ENCODE measurements around the gene ITIH3.
A peak's percentile ranks its signal among the peaks of the same experiment; 100 is the strongest.

ITIH3 gene

GRCh38 chr3:52771334-52771681, 23.3 kb upstream of the ITIH3 start:
- peak; percentile 10 for ATAC-seq
- no peak for TF ChIP-seq CSDC2 (CRISPR knock-in tag; IDR thresholded peaks at IDR 0.05)
- no peak for TF ChIP-seq ZC3H10 (CRISPR knock-in tag; IDR thresholded peaks at IDR 0.05)
- TF ChIP-seq TOX (CRISPR knock-in tag; IDR thresholded peaks at IDR 0.05; ENCODE audit: borderline replicate concordance): no peak
- no peak for TF ChIP-seq CREB5 (CRISPR knock-in tag; IDR thresholded peaks at IDR 0.05; ENCODE audit: low read depth)
- no peak for TF ChIP-seq TCF4 (CRISPR knock-in tag; IDR thresholded peaks at IDR 0.05; ENCODE audit: borderline replicate concordance)
- TF ChIP-seq PPARA (CRISPR knock-in tag; IDR thresholded peaks at IDR 0.05; ENCODE audit: borderline replicate concordance): no peak
- no peak for TF ChIP-seq ESRRG (CRISPR knock-in tag; IDR thresholded peaks at IDR 0.05)
- TF ChIP-seq ZFP30 (CRISPR knock-in tag; IDR thresholded peaks at IDR 0.05): no peak
- no peak for TF ChIP-seq ISL1 (CRISPR knock-in tag; IDR thresholded peaks at IDR 0.05)
- TF ChIP-seq ZFP3 (CRISPR knock-in tag; IDR thresholded peaks at IDR 0.05): no peak
- no peak for TF ChIP-seq CSRNP3 (CRISPR knock-in tag; IDR thresholded peaks at IDR 0.05)
- TF ChIP-seq ARNTL (CRISPR knock-in tag; IDR thresholded peaks at IDR 0.05; ENCODE audit: borderline replicate concordance, low read depth): no peak
- TF ChIP-seq ZNF565 (CRISPR knock-in tag; conservative IDR thresholded peaks at IDR 0.05; ENCODE audit: low read depth): no peak
- no peak for TF ChIP-seq GLIS3 (CRISPR knock-in tag; IDR thresholded peaks at IDR 0.05)
- TF ChIP-seq SNAI2 (CRISPR knock-in tag; IDR thresholded peaks at IDR 0.05): no peak
- TF ChIP-seq ZNF8 (CRISPR knock-in tag; IDR thresholded peaks at IDR 0.05): no peak
- TF ChIP-seq ZNF70 (CRISPR knock-in tag; IDR thresholded peaks at IDR 0.05): no peak
- TF ChIP-seq RARB (CRISPR knock-in tag; IDR thresholded peaks at IDR 0.05): no peak
- no peak for TF ChIP-seq BACH2 (CRISPR knock-in tag; IDR thresholded peaks at IDR 0.05; ENCODE audit: borderline replicate concordance)

- ATAC-seq: no peak
- TF ChIP-seq SNAI2 (CRISPR knock-in tag; IDR thresholded peaks at IDR 0.05) (no peak), PATZ1 (CRISPR knock-in tag; IDR thresholded peaks at IDR 0.05; ENCODE audit: borderline replicate concordance) (no peak), ZNF8 (CRISPR knock-in tag; IDR thresholded peaks at IDR 0.05) (no peak), TSHZ2 (CRISPR knock-in tag; IDR thresholded peaks at IDR 0.05) (no peak)
These were observed 22.9 kb upstream of the ITIH3 start for GRCh38 chr3:52771702-52772101.

GRCh38 chr3:52773361-52774065, 21.1 kb upstream of the ITIH3 start:
- ATAC-seq: no peak
- TF ChIP-seq RARB (CRISPR knock-in tag; IDR thresholded peaks at IDR 0.05) (no peak), BACH2 (CRISPR knock-in tag; IDR thresholded peaks at IDR 0.05; ENCODE audit: borderline replicate concordance) (no peak), CSDC2 (CRISPR knock-in tag; IDR thresholded peaks at IDR 0.05) (no peak), ZNF565 (CRISPR knock-in tag; conservative IDR thresholded peaks at IDR 0.05; ENCODE audit: low read depth) (no peak), ZNF70 (CRISPR knock-in tag; IDR thresholded peaks at IDR 0.05) (no peak), ESRRG (CRISPR knock-in tag; IDR thresholded peaks at IDR 0.05) (no peak), OSR1 (CRISPR knock-in tag; IDR thresholded peaks at IDR 0.05) (no peak), ZFP3 (CRISPR knock-in tag; IDR thresholded peaks at IDR 0.05) (no peak), CREB5 (CRISPR knock-in tag; IDR thresholded peaks at IDR 0.05; ENCODE audit: low read depth) (no peak), TSHZ2 (CRISPR knock-in tag; IDR thresholded peaks at IDR 0.05) (no peak), TOX (CRISPR knock-in tag; IDR thresholded peaks at IDR 0.05; ENCODE audit: borderline replicate concordance) (no peak), POU6F1 (CRISPR knock-in tag; IDR thresholded peaks at IDR 0.05; ENCODE audit: borderline replicate concordance, low read depth) (no peak), PPARA (CRISPR knock-in tag; IDR thresholded peaks at IDR 0.05; ENCODE audit: borderline replicate concordance) (no peak)

All from SK-N-SH treated with all-trans-retinoic acid at 6 μM for 48 hours (cell line).